ENCODE data around the gene ADAMTS19.

DNA sequence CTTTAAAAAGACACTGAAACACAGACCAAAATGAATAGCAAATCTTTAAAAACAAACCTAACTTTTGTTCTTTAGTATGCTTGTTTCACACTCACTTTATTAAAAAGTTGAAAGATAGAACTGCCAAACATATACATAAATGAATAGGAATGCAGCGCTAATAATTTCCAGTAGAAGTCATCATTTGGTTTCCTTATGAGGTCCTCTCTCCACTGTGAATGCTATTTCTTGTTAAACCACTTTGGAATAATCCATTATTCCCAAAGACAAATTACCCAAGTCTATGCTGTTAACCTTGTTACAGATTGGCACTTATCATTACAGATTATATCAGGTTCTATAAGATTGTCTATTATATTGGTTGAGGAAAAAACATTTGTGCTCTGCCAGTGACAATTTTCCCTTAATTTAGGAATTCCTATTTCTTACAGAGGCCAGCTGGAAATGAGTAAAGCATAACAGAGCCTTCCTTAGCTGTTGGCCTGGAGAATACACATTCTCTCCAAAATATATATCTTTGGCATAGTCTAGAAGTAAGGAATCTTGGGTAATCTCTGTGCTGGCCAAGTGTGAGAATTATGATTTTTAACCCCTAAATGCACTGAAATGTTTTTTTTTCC is 258.5 kb downstream of the ADAMTS19 start:
- TF ChIP-seq POLR2A (IDR thresholded peaks at IDR 0.05) (no peak), CTCF (IDR thresholded peaks at IDR 0.05) (no peak)

All from heart left ventricle (tissue), 13 donors.